ENCODE results near the gene SLC39A11. TPM values are rescaled to one million over a fixed set of nuclear protein-coding genes. Genes with fewer than 3 reads are reported as not detected.

Gene SLC39A11
- total RNA-seq, 1 experiment from 2014 or later, result 18.9 TPM

GRCh38 chr17:72947475-72947874, 145.0 kb downstream of the SLC39A11 start (continued):
- TF ChIP-seq ZNF425 (CRISPR knock-in tag; conservative IDR thresholded peaks at IDR 0.05), result no peak
- no peak for TF ChIP-seq ZNF232 (CRISPR knock-in tag; IDR thresholded peaks at IDR 0.05)
- no peak for TF ChIP-seq ZBTB21 (CRISPR knock-in tag; IDR thresholded peaks at IDR 0.05; ENCODE audit: borderline replicate concordance)
- TF ChIP-seq, protein P1, sequence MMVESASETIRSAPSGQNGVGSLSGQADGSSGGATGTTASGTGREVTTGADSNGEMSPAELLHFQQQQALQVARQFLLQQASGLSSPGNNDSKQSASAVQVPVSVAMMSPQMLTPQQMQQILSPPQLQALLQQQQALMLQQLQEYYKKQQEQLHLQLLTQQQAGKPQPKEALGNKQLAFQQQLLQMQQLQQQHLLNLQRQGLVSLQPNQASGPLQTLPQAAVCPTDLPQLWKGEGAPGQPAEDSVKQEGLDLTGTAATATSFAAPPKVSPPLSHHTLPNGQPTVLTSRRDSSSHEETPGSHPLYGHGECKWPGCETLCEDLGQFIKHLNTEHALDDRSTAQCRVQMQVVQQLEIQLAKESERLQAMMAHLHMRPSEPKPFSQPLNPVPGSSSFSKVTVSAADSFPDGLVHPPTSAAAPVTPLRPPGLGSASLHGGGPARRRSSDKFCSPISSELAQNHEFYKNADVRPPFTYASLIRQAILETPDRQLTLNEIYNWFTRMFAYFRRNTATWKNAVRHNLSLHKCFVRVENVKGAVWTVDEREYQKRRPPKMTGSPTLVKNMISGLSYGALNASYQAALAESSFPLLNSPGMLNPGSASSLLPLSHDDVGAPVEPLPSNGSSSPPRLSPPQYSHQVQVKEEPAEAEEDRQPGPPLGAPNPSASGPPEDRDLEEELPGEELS (CRISPR knock-in tag; IDR thresholded peaks at IDR 0.05), result no peak
- no peak for TF ChIP-seq ZNF416 (CRISPR knock-in tag; IDR thresholded peaks at IDR 0.05)

GRCh38 chr17:72946696-72947095, 145.8 kb downstream of the SLC39A11 start:
- H3K27me3 Mint-ChIP-seq (ENCODE audit: low read depth), result no peaks in the 10 kb centered on the region
- ATAC-seq (no peak), DNase-seq (ENCODE audit: low spot score) (no peak)
- no peak overlapping the region; the same call in 1 of the 2 replicates for H3K27ac Mint-ChIP-seq
- no peak overlapping the region for H3K4me3 Mint-ChIP-seq
- ChIA-PET POLR2A (no interaction called here), CTCF (no interaction called here)
- peaks cover 10% of the 10 kb centered on the region for H3K9me3 Mint-ChIP-seq
- H3K4me1 Mint-ChIP-seq, result peaks cover 9% of the 10 kb centered on the region
- H3K36me3 Mint-ChIP-seq, result no peaks in the 10 kb centered on the region
- TF ChIP-seq MXD4 (CRISPR knock-in tag; IDR thresholded peaks at IDR 0.05; ENCODE audit: borderline replicate concordance), result no peak
- no peak for TF ChIP-seq NFATC4 (CRISPR knock-in tag; IDR thresholded peaks at IDR 0.05)
- TF ChIP-seq, protein P2, sequence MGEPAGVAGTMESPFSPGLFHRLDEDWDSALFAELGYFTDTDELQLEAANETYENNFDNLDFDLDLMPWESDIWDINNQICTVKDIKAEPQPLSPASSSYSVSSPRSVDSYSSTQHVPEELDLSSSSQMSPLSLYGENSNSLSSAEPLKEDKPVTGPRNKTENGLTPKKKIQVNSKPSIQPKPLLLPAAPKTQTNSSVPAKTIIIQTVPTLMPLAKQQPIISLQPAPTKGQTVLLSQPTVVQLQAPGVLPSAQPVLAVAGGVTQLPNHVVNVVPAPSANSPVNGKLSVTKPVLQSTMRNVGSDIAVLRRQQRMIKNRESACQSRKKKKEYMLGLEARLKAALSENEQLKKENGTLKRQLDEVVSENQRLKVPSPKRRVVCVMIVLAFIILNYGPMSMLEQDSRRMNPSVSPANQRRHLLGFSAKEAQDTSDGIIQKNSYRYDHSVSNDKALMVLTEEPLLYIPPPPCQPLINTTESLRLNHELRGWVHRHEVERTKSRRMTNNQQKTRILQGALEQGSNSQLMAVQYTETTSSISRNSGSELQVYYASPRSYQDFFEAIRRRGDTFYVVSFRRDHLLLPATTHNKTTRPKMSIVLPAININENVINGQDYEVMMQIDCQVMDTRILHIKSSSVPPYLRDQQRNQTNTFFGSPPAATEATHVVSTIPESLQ (CRISPR knock-in tag; IDR thresholded peaks at IDR 0.05), result no peak
- TF ChIP-seq GABPB1 (CRISPR knock-in tag; IDR thresholded peaks at IDR 0.05), result no peak
- TF ChIP-seq, protein P3, sequence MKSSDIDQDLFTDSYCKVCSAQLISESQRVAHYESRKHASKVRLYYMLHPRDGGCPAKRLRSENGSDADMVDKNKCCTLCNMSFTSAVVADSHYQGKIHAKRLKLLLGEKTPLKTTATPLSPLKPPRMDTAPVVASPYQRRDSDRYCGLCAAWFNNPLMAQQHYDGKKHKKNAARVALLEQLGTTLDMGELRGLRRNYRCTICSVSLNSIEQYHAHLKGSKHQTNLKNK (CRISPR knock-in tag; IDR thresholded peaks at IDR 0.05), result no peak
- no peak for TF ChIP-seq SOX15 (CRISPR knock-in tag; IDR thresholded peaks at IDR 0.05)
- no peak for TF ChIP-seq ZNF121 (CRISPR knock-in tag; IDR thresholded peaks at IDR 0.05)
- TF ChIP-seq ZNF416 (CRISPR knock-in tag; IDR thresholded peaks at IDR 0.05), result no peak
- TF ChIP-seq, protein P4, sequence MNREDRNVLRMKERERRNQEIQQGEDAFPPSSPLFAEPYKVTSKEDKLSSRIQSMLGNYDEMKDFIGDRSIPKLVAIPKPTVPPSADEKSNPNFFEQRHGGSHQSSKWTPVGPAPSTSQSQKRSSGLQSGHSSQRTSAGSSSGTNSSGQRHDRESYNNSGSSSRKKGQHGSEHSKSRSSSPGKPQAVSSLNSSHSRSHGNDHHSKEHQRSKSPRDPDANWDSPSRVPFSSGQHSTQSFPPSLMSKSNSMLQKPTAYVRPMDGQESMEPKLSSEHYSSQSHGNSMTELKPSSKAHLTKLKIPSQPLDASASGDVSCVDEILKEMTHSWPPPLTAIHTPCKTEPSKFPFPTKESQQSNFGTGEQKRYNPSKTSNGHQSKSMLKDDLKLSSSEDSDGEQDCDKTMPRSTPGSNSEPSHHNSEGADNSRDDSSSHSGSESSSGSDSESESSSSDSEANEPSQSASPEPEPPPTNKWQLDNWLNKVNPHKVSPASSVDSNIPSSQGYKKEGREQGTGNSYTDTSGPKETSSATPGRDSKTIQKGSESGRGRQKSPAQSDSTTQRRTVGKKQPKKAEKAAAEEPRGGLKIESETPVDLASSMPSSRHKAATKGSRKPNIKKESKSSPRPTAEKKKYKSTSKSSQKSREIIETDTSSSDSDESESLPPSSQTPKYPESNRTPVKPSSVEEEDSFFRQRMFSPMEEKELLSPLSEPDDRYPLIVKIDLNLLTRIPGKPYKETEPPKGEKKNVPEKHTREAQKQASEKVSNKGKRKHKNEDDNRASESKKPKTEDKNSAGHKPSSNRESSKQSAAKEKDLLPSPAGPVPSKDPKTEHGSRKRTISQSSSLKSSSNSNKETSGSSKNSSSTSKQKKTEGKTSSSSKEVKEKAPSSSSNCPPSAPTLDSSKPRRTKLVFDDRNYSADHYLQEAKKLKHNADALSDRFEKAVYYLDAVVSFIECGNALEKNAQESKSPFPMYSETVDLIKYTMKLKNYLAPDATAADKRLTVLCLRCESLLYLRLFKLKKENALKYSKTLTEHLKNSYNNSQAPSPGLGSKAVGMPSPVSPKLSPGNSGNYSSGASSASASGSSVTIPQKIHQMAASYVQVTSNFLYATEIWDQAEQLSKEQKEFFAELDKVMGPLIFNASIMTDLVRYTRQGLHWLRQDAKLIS (CRISPR knock-in tag; IDR thresholded peaks at IDR 0.05; ENCODE audit: borderline replicate concordance), result no peak
- TF ChIP-seq NFE2L1 (CRISPR knock-in tag; IDR thresholded peaks at IDR 0.05), result no peak
- TF ChIP-seq, protein P1 (CRISPR knock-in tag; IDR thresholded peaks at IDR 0.05), result no peak
- no peak for TF ChIP-seq CBFB (CRISPR knock-in tag; IDR thresholded peaks at IDR 0.05; ENCODE audit: low read depth)
- no peak for TF ChIP-seq ZNF671 (CRISPR knock-in tag; IDR thresholded peaks at IDR 0.05)
- no peak for TF ChIP-seq FOXK1 (CRISPR knock-in tag; IDR thresholded peaks at IDR 0.05)
- no peak for TF ChIP-seq NR3C1 (CRISPR knock-in tag; conservative IDR thresholded peaks at IDR 0.05; ENCODE audit: low read depth)
- TF ChIP-seq E2F5 (CRISPR knock-in tag; IDR thresholded peaks at IDR 0.05), result no peak
- TF ChIP-seq ETV6 (CRISPR knock-in tag; IDR thresholded peaks at IDR 0.05), result no peak
